Bone marrow (tissue), 2 donors: ENCODE data around the gene NDUFB2.
"Not testable (repeated sequence)": the region's sequence is repeated elsewhere in the genome, so short reads cannot be mapped to it uniquely, and the experiment has no call there.

Source experiments
- DNase-seq, 2 donors: peaks; one replicate each; lab custom pipeline; 2025; lab: John Stamatoyannopoulos, UW

NDUFB2 gene

DNA sequence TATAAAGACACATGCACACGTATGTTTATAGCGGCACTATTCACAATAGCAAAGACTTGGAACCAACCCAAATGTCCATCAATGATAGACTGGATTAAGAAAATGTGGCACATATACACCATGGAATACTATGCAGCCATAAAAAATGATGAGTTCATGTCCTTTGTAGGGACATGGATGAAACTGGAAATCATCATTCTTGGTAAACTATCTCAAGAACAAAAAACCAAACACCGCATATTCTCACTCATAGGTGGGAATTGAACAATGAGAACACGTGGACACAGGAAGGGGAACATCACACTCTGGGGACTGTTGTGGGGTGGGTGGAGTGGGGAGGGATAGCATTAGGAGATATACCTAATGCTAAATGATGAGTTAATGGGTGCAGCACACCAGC, 46.7 kb downstream of the NDUFB2 start:
- not testable (repeated sequence) for DNase-seq

DNA sequence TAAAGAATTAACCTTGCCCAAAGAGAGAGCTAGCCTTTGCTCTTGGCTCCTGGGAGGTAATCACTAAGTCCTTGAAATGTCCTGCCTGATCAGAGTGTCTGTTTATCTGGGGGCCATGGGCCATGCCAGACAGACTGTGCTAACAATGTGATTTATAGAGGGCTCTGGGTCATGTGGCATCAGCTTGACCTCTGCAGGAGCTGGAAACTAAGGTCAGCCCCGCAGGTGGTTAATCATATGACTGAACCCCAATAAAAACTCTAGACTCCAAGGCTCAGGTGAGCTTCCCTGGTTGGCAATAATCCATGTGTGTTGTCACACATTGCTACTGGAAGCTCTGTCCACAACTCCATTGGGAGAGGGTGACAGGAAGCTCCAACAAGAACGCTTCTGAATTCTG, 47.5 kb downstream of the NDUFB2 start:
- no peak for DNase-seq

DNA sequence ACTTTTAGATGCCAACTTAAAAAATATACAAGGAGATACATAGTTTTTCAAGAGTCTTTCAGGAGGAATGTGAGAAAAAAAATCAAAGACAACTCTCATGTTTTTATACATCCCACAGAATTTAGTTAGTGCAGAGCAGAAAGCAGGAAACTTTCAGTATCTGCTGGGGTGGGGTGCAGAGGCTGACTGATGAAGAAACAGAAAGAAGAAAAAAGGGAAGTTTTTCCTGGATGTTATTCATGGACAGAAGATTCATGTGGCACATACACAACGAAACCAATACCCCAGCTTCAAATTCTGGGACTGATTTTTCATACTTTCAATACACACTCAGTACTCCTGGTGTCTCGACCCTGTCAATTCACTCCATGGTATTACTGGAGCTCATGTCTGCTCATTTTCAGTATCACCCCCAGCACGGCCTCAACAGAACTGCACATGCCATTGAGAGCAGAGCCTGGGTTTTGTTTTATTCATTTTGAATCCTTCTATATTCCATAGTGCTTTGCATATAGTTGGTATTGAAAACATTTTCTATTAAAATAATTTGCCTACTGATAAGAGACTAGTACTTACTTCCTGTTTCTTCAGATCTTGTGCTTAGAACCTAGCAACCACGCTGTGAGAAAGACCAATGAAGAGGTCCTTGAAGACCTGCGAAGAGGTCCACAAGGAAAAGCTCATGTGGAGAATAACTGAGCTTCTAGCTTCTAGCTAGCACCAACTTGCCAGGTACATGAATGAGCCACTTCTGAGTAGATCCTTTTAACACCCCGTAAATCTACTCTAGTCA, 49.0 kb downstream of the NDUFB2 start:
- DNase-seq: no peak

DNA sequence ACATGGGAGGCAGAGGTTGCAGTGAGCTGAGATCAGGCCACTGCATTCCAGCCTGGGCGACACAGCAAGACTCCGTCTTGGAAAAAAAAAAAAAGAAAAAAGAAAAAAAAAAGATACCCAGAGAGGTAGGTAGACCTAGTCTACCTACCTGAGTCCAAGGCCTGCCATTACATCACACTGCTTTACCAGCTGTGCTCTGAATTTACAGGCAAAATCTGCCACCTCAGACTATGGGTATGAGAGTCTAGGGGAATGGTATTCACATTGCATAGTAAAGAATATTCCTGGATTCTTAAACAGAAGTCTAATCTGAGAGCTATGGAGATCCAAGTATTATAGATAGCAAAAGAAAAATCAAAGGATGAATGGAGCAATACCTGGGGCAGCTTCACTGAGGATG, 50.2 kb downstream of the NDUFB2 start:
- DNase-seq: no peak

DNA sequence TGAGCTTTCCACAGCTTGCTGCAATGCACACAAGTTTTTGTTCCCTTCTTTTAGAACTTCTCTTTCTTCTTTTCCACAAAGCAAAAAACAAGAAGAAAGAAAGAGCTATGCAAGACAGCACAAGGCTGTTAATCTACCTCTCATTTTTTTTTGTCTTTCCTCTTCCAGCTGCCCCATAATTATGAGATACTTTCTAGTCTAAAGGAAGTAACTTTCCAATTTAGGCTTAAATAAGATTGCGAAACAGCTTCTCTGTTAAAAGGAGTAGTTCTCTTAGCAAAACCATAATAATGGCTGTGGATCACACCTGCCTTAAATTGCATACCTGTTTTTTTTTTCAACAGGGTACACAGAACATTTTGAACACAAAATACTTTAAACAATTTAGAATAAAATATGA, 56.0 kb downstream of the NDUFB2 start:
- no peak for DNase-seq

DNA sequence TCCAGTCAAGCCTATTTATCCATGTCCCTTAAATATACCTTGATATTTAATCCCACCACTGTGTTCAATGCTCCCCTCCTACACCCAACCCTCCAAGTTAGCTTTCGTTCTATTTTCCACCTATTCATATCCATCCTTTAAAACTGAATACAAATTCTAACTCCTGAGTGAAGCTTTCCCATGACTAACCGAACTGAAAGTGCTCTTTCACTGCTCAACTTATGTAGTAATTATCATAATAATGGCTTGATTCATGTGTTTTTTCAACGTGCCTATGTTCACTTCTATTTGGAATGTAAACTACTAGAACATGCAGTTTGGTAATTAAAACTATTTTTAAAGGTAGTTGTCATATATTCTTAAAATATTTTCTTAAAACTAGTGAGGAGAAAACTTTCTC, 58.0 kb downstream of the NDUFB2 start:
- DNase-seq: no peak
